Renal cortical epithelial cell (primary cell): ENCODE measurements around the gene CLCN3. TPM values are rescaled to one million over a fixed set of nuclear protein-coding genes. Genes with fewer than 3 reads are reported as not detected.
"Not testable (repeated sequence)": the region's sequence is repeated elsewhere in the genome, so short reads cannot be mapped to it uniquely, and the experiment has no call there.

ENCODE experiments used
- DNase-seq: peaks from one replicate; pipeline ENCODE4 v3.0.0-alpha.2; 2011; ENCODE audit warnings: low read depth
- total RNA-seq: library from RNA; depleted of rRNA; stranded (reverse); fragments of >200 nt; gene quantifications from 2 replicates; pipeline ENCODE4 v1.2.3, GENCODE V29; 2014

Gene CLCN3
- 50.0 and 141 TPM in 2 replicates for total RNA-seq

DNA sequence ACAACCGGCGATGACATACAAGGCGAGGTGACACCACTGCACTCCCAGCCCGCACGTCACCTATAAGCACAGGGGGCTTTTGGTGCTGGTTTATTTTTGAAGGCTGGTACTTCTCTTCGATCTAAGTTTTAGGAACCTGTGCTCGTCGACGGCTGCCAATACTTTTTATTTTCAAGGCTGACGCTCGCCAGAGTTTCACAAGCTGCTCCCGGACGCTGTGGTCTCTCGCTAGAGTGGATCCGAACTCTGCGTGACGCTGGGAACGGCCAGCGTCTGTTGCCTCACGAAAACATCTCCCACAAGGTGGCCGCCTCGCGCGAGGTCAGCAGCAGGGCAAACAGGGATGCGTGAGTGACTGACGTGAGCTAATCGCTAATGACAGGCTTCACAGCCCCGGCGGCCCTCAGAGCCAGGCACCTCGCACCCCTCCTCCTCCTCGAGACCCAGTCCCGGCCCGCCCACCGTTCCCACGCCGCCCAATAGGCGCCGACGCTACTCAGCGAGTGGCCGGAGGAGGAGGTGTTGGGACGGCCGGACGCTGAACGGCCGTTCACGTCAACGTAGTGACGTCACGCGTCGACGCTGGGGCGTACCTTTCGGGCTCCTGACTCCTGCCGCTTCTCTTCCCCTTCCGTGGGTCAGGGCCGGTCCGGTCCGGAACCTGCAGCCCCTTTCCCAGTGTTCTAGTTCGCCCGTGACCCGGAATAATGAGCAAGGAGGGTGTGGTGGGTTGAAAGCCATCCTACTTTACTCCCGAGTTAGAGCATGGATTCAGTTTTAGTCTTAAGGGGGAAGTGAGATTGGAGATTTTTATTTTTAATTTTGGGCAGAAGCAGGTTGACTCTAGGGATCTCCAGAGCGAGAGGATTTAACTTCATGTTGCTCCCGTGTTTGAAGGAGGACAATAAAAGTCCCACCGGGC, at the start of gene CLCN3:
Gene CLCN3, plus strand, starts transcription at position 621 of the 922 bp plus-strand sequence. CDS start 15,351 bp downstream, outside the sequence.
- DNase-seq: peak; percentile 93

DNA sequence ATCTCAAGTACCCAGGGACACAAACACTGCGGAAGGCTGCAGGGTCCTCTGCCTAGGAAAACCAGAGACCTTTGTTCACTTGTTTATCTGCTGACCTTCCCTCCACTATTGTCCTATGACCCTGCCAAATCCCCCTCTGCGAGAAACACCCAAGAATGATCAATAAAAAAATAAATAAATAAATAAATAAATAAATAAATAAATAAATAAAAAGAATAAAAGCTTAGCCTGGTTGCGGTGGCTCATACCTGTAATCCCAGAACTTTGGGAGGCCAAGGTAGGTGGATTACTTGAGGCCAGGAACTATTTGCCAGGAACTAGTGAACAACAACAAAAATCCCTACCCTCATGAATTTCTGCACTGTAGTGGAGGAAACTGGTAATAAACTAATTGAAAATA, 49.4 kb upstream of the CLCN3 start:
- not testable (repeated sequence) for DNase-seq

DNA sequence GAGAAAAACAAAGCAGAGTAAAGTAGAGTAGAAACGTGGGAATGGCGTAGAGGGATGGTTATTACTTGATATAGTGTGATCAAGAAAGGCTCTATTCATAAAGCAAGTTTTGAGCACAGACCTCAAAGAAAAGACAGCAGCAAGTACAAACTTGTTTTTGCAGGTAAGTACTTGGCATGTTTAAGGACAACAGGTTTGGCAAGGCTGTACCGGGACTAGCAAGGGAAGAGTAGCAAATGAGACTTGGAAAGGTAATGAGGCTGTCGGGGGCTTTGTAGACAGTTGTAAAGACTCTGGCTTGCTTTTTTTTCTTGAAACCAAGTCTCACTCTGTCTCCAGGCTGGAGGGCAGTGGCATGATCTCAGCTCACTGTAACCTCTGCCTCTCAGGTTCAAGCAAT, 48.9 kb upstream of the CLCN3 start:
- DNase-seq: no peak

DNA sequence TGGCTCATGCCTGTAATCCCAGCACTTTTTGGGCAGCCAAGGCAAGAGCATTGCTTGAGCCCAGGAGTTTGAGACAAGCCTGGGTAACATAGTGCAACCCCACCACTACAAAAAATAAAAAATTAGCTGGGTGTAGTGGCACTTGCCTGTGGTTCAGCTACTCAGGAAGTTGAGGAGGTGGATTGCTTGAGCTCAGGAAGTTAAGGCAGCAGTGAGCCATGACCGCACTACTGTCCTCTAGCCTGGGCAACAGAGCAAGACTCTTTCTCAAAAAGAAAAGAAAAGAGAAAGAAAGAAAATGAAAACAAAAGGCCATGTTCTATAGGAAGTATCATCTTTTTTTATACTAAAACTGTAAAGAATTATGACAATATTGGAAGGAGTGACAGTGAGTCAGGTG, 46.5 kb upstream of the CLCN3 start:
- no peak for DNase-seq

DNA sequence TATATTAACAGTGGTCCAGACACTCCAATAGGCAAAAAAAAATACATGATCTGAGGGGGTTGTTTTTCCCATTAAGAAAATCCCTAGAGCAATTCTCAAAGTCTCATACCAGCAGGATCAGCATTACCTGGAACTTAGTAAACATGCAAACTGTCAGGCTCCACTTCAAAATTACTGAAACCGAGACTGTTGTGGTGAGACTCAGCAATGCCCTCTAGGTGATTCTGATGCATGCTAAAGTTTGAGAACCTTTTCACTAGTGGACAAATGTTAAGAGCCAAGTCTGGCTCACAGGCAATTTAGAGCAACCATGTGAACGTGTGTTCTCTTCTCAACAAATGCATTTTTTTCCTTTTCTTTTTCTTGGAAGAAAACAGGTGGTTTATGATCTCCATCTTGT, 38.2 kb upstream of the CLCN3 start:
- peak; percentile 20 for DNase-seq

DNA sequence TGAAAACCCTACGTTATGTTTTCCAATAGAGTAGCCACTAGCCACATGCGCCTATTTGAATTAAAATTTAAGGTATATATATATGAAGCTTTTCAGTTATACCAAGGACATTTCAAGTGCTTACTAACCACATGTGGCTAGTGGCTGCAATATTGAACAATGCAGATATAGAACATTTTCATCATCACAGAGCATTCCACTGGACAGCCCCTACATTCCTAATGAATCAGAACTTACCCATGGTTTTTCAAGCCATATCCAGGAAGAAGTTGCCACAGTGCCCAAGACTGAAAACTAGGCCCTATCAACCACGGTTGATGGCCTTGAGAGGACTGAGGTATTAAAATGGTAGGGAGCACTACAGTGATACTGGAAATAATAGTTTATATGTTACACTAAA, 37.7 kb upstream of the CLCN3 start:
- DNase-seq: peak; percentile 12

DNA sequence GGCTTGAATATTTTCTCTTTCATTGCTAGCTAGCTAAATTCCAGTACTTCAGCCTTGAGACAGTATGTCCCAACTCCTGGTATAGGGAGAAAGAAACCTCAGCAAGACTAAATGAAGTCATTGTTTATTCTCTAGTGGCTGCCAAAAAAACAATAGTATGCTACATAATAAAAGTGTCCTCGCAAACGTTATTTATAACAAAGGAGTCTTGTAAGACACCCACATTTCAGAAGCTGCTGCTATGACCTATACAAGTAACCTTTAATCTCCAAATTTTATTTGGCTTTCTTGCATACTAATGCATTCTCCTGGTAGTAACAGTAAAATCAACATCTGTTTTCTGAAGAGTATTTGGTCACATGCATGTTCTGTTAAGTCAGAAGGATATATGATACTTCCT, 36.8 kb upstream of the CLCN3 start:
- DNase-seq: no peak

DNA sequence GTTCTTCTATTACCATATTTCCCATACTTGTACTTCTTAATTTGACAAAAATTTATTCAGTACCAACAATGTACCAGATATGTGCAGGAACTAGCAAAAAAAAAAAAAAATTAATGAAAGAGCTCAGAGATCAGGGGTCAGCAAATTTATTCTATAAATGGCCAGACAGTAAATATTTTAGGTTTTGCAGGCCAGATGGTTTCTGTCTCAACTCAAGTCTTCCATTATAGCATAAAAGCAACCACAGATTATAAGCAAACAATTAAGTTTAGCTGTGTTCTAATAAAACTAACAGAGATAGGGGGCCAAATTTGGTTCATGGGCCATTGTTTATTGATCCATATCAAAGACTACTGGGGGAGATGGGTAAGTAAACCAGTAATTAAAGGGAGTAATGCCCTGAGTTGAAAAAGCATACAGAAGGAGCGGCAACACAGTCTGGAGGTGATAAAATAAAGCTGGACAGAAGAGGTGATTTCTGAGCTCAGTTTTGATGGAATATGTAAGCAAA, 27.3 kb upstream of the CLCN3 start:
- no peak for DNase-seq

DNA sequence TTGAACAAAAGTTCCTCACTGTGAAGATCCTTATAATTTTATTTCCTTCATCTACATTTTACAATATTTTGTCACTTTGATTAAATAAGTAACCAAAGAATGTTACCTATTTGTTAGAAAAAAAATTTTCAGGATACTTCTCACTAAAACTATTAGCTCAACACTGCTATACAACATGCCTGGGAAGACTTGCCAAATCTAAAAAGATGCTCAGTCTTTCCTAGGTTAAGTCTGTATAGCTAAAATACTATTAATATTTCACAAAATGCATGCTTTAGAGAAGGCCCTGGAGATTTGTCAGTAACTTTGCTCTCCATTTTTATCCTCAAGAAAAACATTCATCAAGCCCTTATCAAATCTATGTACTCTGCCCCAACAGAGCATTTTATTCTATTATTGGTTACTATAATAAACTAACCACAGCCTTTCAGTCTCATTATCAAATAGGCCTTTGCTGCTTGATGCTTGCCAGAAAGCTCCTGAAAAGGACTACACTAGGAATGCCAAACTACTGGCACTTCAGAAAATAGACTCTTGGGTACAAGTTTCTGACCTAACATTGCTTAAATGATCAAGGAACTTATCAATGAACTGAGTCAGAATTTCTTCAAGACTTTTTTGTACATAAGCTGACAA, 25.7 kb upstream of the CLCN3 start:
- DNase-seq: no peak

DNA sequence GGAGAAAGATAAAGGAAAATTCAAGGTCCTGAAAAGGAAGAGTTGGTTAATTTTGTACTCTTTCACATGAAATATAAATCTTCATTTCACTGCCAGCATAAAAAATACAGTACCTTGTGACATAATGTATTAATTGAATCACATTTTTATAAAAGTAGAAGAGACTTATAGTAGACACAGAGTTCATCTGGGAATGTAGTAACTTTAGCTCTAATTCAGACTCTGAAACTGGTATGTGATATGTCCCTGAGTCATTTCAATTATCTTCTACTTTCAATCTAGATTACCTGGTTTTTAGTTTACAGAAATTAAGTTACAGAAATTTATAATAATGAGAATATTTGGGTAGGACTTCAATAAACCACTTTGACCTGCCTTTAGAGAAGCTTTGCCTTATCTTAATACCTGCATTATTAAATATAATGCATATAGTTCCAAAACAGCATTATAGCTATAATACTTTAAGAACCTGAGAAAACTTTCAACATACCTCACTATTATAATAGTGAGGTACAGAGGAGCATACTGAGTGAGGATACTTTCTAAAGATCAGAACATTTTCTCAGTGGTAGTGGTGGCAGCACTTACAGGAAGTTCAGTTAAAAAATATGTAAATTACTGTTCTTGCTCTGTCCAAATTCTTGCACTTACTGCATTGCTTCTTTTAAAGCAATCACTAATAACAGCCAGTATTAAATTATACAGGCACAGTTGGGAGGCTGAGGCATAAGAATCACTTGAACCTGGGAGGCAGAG, 19.2 kb upstream of the CLCN3 start:
- DNase-seq: no peak

DNA sequence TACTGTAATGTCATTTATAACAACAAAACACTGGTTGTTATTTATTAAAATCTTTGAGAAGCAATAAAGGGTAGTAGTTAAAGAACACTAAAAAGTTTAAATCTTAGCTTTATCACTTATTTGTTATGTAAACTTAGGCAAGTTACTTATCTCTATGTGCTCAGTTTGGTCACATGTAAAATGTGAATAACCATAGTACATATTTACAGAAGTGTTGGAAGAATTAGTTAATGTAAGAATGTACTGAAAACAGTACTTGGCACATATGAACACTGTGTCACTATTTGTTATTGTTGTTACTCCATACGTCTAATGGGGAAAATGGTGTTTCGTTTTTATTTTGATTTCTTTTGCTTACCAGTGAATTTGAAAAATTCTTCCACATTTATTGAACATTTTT, 17.1 kb upstream of the CLCN3 start:
- DNase-seq: no peak

DNA sequence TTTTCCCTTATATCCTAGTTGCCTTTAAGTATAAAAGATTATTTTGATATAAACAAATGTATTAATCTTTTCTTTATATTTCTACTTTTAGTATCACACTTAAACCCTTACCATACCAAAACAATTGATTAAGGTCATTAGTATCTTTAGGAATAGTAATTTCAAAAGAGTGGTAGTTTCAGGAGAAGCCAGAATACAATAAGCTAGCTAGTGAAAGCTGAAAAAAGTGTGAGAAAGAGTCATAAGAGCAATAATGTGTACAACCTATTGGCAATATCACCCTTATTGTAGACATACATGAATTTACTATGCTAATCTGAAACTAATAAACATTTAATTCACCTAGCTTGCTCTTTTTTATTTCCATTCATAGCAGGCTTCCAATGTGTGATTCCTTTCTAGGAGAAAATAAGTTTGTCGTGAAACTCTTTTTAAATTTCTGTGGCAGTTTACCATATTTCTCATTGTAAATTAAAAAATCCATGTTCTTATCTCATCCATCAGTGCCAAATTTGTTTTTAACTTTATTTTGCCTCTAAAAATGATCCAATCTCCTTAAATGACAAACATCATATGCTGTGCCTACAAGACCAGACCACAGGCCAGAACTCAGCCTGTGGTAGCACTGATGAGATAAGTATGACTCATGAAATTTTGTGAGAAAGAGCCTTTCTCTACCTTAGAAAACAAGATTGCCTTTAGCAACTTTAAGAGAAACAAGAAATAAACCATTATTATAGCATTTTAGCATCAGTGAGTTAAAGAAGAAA, 16.1 kb upstream of the CLCN3 start:
- DNase-seq: peak; percentile 86

DNA sequence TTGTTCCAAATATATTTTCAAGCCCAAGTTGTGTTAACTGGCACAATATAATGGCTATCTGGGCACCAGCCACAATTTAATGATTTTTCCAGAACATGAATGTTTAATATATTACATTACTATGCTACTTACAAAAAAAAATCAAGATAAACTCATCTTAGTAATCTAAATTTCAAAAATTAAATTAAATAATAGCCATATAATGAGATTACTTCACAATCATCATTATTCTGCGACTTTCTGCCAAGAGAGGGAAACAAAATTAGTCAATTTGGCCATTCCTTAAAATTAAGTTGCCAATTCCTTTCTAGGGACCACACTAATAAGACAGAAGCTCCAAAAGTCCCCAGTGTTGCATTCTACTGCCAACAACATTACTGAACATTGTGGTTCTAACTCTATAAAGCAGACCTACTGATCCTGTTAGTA, 15.5 kb upstream of the CLCN3 start:
- DNase-seq: no peak

DNA sequence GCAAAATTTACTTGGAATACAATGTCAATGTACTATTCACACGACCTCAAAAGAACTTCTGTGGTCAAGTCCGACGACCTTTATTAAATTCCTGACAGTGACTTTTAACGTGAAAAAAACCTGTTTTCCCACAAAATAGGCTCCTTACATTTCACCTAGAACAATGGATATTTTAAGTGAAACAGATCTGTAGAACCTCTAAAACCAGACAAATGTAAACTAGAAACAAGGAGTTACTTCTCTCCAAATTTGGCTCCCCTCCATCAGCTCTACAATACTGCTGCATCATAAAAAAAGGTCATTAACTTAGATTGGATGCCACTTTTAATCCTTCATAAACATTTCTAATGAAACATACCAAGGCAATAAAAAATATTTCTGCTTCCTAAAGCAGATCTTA, 9.2 kb upstream of the CLCN3 start:
- peak; percentile 26 for DNase-seq

DNA sequence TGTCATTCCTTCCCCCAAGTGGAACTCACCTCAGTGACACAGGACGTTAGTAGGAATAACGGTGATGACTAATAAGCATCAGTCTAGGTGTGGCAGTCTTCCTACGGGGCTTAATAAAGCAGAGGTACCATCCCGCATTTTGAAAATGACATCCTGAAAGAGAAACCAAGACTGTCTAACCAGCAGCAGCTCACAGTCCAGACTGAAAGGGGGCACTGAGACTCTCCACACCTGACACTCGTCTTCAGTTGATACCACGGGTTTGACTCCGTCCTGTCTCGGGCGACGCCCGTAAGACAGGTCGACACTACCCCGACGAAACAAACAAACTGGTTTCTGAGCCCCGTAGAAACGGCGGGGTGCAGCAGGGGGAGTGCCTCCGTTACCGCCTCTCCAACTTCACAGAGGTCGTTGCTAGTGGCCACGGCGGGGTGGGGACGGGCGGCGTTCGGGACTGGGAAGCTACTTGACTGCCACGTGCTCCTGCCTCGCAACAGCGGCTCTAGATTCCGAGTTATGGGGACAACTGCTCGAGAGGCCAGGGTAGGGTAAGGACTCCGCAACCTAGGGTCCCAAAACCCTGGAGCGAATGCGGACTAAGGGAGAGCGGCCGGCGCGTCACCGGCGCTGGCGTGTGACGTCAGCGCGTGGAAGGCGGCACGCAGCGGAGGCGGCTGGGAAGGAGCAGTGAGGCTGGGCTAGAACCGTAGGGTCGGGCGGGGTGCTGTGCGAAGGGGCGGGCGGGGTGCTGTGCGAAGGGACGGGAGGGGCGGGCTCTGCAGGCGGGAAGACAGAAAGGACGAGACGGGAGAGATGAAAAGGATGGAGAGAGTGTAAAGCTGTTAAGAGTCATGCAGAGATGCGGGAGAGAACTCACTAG, 8.1 kb upstream of the CLCN3 start, which contains the start of gene NEK1:
Gene NEK1, minus strand, starts transcription at position 593 of the 880 bp plus-strand sequence. CDS start 9,953 bp downstream, outside the sequence.
- DNase-seq: peak; percentile 56

DNA sequence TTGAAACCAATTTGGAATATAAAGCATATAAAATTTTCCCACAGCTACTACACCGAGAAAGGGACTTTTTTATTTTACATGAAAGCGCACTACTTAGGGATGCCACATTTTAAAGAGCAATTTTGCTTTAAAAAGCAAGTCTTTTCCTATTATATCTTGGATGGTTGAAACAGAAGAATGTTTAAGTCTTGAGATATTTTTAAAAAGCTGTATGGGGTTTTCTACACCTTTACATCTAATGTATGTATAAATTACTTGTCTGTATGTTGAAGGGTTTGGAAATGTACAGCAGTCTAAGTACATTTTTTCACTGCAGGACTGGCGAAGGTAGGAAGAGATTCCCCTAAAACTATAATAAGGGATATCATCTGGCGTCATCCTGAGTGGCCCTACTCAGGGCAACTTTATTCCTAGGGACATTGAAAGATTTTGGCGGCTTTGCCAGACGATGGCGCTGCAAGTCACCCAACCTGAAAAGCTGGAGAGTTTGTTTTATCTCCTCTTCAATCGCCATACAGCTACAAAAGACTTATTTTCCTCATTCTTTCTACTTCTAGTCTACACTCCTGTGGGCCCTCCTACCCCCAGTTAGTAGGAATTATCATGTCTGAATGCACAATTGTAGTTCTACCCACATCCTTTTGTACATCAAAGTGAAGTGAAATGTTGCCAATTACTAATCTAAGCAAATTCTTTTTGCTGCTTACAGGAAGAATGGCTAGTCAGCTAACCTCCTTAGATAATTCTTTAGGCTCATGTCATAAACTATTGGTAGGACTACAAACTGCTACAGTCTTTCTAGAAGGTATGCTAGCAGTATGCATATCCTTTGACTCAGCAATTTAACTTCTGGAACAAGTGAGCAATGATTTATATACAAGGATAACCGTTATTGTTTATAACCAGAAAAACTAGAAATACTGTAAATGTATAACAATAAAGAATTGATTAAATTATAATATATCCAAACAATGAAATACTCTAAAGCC, 7.2 kb upstream of the CLCN3 start:
- peak; percentile 67 for DNase-seq

DNA sequence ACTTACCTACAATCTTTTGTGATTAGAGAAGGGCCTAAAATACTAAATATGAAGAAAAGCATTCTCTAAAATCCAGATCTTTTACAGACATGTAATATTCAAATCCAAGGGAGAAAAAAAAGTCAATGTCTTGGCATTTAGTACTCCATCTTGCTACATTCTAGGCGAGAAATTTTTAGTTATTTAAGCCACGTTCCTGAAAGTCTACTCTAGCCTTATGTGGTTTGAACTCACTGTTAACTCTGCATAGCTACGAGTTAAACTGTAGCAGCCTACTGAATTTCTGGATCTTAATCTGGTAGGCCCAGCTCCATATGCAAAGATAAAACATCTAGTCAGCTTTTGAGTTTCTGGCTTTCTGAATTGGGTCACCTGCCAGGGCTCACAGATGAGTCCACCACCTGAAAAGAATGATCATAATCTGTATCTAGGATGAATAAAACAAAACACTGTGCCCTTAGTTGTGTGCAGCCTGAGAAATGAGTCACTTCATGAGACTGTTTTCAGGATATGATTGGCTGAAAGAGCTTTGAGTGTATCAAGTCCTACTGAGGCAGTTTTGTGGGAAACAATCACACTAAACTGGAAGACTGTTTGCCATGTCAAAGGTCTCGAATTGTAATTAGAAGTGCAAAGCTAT, 4.8 kb upstream of the CLCN3 start:
- peak; percentile 72 for DNase-seq

DNA sequence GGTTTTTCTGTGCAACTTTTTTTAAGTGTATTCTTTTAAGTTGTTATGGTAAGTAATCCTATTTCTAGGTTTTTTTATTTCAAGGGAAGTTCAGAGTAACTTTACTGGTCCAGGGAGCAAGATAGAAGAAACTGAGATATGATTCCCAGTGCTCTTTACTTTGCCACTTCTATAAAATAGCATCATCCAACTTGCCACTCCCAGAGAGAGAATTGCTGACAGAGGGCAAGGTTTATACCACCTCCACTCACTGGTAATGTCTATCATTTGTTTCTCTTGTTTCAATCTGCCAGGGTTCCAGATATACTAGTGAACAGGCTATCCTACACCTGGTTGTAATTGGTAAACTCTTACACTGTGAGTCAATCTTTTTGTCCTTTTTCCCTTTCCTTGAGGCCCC, 3.5 kb upstream of the CLCN3 start:
- no peak for DNase-seq
